GM19468 (cell line): ENCODE data around the gene BAIAP2L2.
"Not testable (repeated sequence)": the region's sequence is repeated elsewhere in the genome, so short reads cannot be mapped to it uniquely, and the experiment has no call there.

ENCODE experiments used
- ATAC-seq: cut with Tn5 transposase; IDR thresholded peaks from one replicate; pipeline ENCODE4 v1.9.1; 2021; ENCODE audit warnings: mild to moderate bottlenecking, moderate library complexity, moderate number of reproducible peaks; ENCODE audit not compliant: unreplicated experiment; ENCODE audit errors: extremely low read depth

Gene BAIAP2L2

GRCh38 chr22:38110008-38110862 is at the start of gene BAIAP2L2:
TSS of gene BAIAP2L2 (minus strand) at chr22:38110684. CDS start at chr22:38110525, 159 bp downstream.
- no peak for ATAC-seq

- no peak for ATAC-seq
Measured at GRCh38 chr22:38155703-38156102, 45.2 kb upstream of the BAIAP2L2 start.

GRCh38 chr22:38154563-38154915 is 44.1 kb upstream of the BAIAP2L2 start:
- ATAC-seq = not testable (repeated sequence)

GRCh38 chr22:38153821-38154562 is 43.5 kb upstream of the BAIAP2L2 start:
- no peak for ATAC-seq

GRCh38 chr22:38151126-38151500 is 40.6 kb upstream of the BAIAP2L2 start:
- ATAC-seq = no peak

GRCh38 chr22:38148245-38148644 is 37.8 kb upstream of the BAIAP2L2 start:
- no peak for ATAC-seq

- not testable (repeated sequence) for ATAC-seq
Measured at GRCh38 chr22:38146166-38146565, 35.7 kb upstream of the BAIAP2L2 start.

GRCh38 chr22:38144025-38144405 is 33.5 kb upstream of the BAIAP2L2 start:
- ATAC-seq = no peak

- ATAC-seq = no peak
Measured at GRCh38 chr22:38142606-38143005, 32.1 kb upstream of the BAIAP2L2 start.

- ATAC-seq = no peak
Measured at GRCh38 chr22:38141217-38141973, 30.9 kb upstream of the BAIAP2L2 start.

GRCh38 chr22:38139901-38140300 is 29.4 kb upstream of the BAIAP2L2 start:
- no peak for ATAC-seq

GRCh38 chr22:38138961-38139360 is 28.5 kb upstream of the BAIAP2L2 start:
- ATAC-seq = no peak

- no peak for ATAC-seq
Measured at GRCh38 chr22:38137876-38138687, 27.6 kb upstream of the BAIAP2L2 start.

- no peak for ATAC-seq
Measured at GRCh38 chr22:38136607-38137006, 26.1 kb upstream of the BAIAP2L2 start.

- ATAC-seq = no peak
Measured at GRCh38 chr22:38135133-38135706, 24.7 kb upstream of the BAIAP2L2 start.

- ATAC-seq = no peak
Measured at GRCh38 chr22:38133331-38133730, 22.8 kb upstream of the BAIAP2L2 start.

- no peak for ATAC-seq
Measured at GRCh38 chr22:38132794-38133193, 22.3 kb upstream of the BAIAP2L2 start.

- ATAC-seq = no peak
Measured at GRCh38 chr22:38132136-38132535, 21.7 kb upstream of the BAIAP2L2 start.

GRCh38 chr22:38131399-38131798 is 20.9 kb upstream of the BAIAP2L2 start:
- ATAC-seq = no peak

GRCh38 chr22:38129856-38130255 is 19.4 kb upstream of the BAIAP2L2 start:
- no peak for ATAC-seq
